Measurements from ENCODE around the gene CHST15. TPM values are rescaled to one million over a fixed set of nuclear protein-coding genes. Genes with fewer than 3 reads are reported as not detected.

The CHST15 gene
- total and polyA plus RNA-seq, 2 of the 8 experiments (the other 6 are each of a cell fraction or from before 2014, with no cell fraction given): 8.8 to 9.1 TPM

DNA sequence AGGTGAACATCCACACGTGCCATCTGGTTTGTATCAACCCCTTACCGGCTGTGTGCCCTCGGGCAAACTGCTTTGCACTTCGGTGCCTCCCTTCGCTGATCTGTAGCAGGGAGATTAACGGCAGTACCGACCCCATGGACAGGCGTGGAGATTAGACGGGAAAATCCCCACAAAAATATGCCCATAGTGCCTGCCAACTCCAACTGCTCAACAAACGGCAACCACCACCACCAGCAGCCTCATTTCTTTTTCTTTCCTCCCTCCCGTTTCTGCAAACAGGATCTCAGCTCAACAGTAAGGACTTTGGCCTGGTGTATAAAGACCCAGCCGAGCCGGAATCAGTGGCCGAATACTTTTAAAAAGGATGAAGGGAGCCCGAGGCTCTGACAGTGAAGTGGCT, 31.0 kb downstream of the CHST15 start:
- no peaks in the 10 kb centered on the region for H3K36me3 ChIP-seq (ENCODE audit: control insufficient read depth in 2 of 4, insufficient read depth in 4 of 4, low read length in 3 of 4)
- WGBS, 2 experiments (ENCODE audit: extremely low coverage in 1 of 2, insufficient coverage in 1 of 2, insufficient read length in 1 of 2, insufficient replicate concordance in 2 of 2, low coverage in 1 of 2, low lambda C conversion rate in 2 of 2, missing lambda C conversion rate in 1 of 2): 92% methylated on average over 15 of the region's 15 CpGs; no CpG with 5 or more reads in 1 of the 2 experiments
- CTCF ChIA-PET (ENCODE audit: partially characterized antibody): interaction anchor here (1.3 kb wide), 1 partner anchor 68 kb away, joined by 5 read pairs; no protein-coding TSS in a partner anchor
- no peaks in the 10 kb centered on the region for H3K79me2 ChIP-seq (ENCODE audit: control insufficient read depth in 1 of 2, insufficient read depth in 2 of 2, low read length in 2 of 2)
- no peak overlapping the region for H4K8ac ChIP-seq (ENCODE audit: extremely low read depth, insufficient read depth, low read length)
- FAIRE-seq: no peak
- no peak overlapping the region for H3K27ac ChIP-seq (ENCODE audit: low read depth, low read length)
- no peaks in the 10 kb centered on the region for H3K23me2 ChIP-seq (ENCODE audit: low read depth, low read length)
- no peak overlapping the region for H3K9ac ChIP-seq (replicated peaks in 1 of 4; ENCODE audit: extremely low read depth in 1 of 4, low read depth in 3 of 4, low read length in 3 of 4)
- no peak overlapping the region for H3K4me3 ChIP-seq (ENCODE audit: extremely low read depth in 1 of 4, insufficient read depth in 2 of 4, low read depth in 3 of 4, low read length in 4 of 4)
- H3K23ac ChIP-seq (ENCODE audit: insufficient read length): no peak overlapping the region
- no peak overlapping the region for H2BK5ac ChIP-seq (ENCODE audit: low read depth, low read length)
- H2BK20ac ChIP-seq (ENCODE audit: low read length): no peak overlapping the region
- no peak overlapping the region for H2BK120ac ChIP-seq (replicated peaks; ENCODE audit: low read depth, low read length)
- H4K20me1 ChIP-seq (replicated peaks in 1 of 2; ENCODE audit: control insufficient read depth in 1 of 2, insufficient read depth in 2 of 2, low read length in 2 of 2): no peaks in the 10 kb centered on the region
- H3K4ac ChIP-seq (replicated peaks; ENCODE audit: insufficient read length, low read depth, low read length): no peak overlapping the region
- peaks cover 2% of the 10 kb centered on the region; the same call in 1 of the 2 replicates for H3K79me1 ChIP-seq (ENCODE audit: low read depth, low read length)
- H2BK12ac ChIP-seq (ENCODE audit: low read depth, low read length): no peak overlapping the region
- no peak overlapping the region for H3K14ac ChIP-seq (ENCODE audit: insufficient read length)
- H3K27me3 ChIP-seq (replicated peaks in 1 of 4; ENCODE audit: control insufficient read depth in 3 of 4, extremely low read depth in 1 of 4, insufficient read depth in 3 of 4, low read length in 3 of 4): no peaks in the 10 kb centered on the region; a peak in 1 of 7 replicates
- POLR2A ChIA-PET (ENCODE audit: partially characterized antibody): no interaction called here
- H3K56ac ChIP-seq (replicated peaks; ENCODE audit: insufficient read length, low read depth, low read length): no peak overlapping the region
- peaks cover 2 to 28% (median 18%) of the 10 kb centered on the region in 4 experiments; a peak in 6 of 7 replicates for H3K4me1 ChIP-seq (replicated peaks in 1 of 4; ENCODE audit: control insufficient read depth in 3 of 4, insufficient read depth in 4 of 4, low read length in 3 of 4)
- no peak overlapping the region for H3K4me2 ChIP-seq (ENCODE audit: insufficient read depth in 1 of 2, low read depth in 2 of 2, low read length in 2 of 2)
- H2BK15ac ChIP-seq (ENCODE audit: low read length): no peak overlapping the region
- H3K9me3 ChIP-seq (ENCODE audit: insufficient read depth in 2 of 2, low read depth in 1 of 2, low read length in 1 of 2): no peaks in the 10 kb centered on the region
- DNase-seq (ENCODE audit: low read depth in 1 of 2, low spot score in 2 of 2): no peak
- no peak overlapping the region for H2AFZ ChIP-seq (ENCODE audit: low read length)
- H2AK5ac ChIP-seq (ENCODE audit: low read depth, low read length): no peak overlapping the region
- no peak overlapping the region for H4K5ac ChIP-seq (ENCODE audit: insufficient read length, low read depth, low read length)
- no peak for TF ChIP-seq KDM4A (IDR thresholded peaks at IDR 0.05; ENCODE audit: low read depth, low read length, severe bottlenecking)
- TF ChIP-seq EGR1 (IDR thresholded peaks at IDR 0.05; ENCODE audit: borderline replicate concordance, low read depth, low read length): no peak
- no peak for TF ChIP-seq RFX5 (IDR thresholded peaks at IDR 0.05; ENCODE audit: borderline replicate concordance, low read depth, low read length)
- TF ChIP-seq JUN (IDR thresholded peaks at IDR 0.05; ENCODE audit: low read depth, low read length): no peak
- no peak for TF ChIP-seq EZH2 (IDR thresholded peaks at IDR 0.05; ENCODE audit: low read depth, low read length, severe bottlenecking)
- no peak for TF ChIP-seq SP1 (IDR thresholded peaks at IDR 0.05; ENCODE audit: low read depth, low read length)
- no peak overlapping the region for H4K91ac ChIP-seq (replicated peaks; ENCODE audit: insufficient read length, low read length)
- H3K18ac ChIP-seq (ENCODE audit: extremely low read depth, low read length): no peak overlapping the region
